Duodenal mucosa (tissue), 2 donors: ENCODE results near the gene CARD9.

Source experiments
- H3K27ac ChIP-seq: one replicate; pipeline ENCODE4 v1.7.0; 2013; ENCODE audit warnings: low read depth, low read length
- H3K27me3 ChIP-seq, 2 donors: one replicate each; pipeline ENCODE4 v1.7.0; 2013; ENCODE audit warnings: low read length in 2 of 2, control low read depth in 1 of 2; ENCODE audit not compliant: insufficient read depth in 2 of 2, control insufficient read depth in 1 of 2
- H3K36me3 ChIP-seq, 2 donors: one replicate each; pipeline ENCODE4 v1.7.0; 2013; ENCODE audit warnings: low read length in 2 of 2, control low read depth in 1 of 2; ENCODE audit not compliant: insufficient read depth in 2 of 2, control insufficient read depth in 1 of 2
- H3K4me1 ChIP-seq, 2 donors: one replicate each; pipeline ENCODE4 v1.7.0; 2013; ENCODE audit warnings: low read length in 2 of 2, control low read depth in 1 of 2; ENCODE audit not compliant: insufficient read depth in 2 of 2, control insufficient read depth in 1 of 2
- H3K4me3 ChIP-seq, 2 donors: one replicate each; pipeline ENCODE4 v1.7.0; 2013; ENCODE audit warnings: low read length in 2 of 2, low read depth in 1 of 2
- H3K9ac ChIP-seq, 2 donors: one replicate each; pipeline ENCODE4 v1.7.0; 2013; ENCODE audit warnings: low read length in 2 of 2, low read depth in 1 of 2
- H3K9me3 ChIP-seq, 2 donors: one replicate each; pipeline ENCODE4 v1.7.0; 2013; ENCODE audit warnings: low read length in 2 of 2, control low read depth in 1 of 2; ENCODE audit not compliant: control insufficient read depth in 1 of 2

CARD9 gene

DNA sequence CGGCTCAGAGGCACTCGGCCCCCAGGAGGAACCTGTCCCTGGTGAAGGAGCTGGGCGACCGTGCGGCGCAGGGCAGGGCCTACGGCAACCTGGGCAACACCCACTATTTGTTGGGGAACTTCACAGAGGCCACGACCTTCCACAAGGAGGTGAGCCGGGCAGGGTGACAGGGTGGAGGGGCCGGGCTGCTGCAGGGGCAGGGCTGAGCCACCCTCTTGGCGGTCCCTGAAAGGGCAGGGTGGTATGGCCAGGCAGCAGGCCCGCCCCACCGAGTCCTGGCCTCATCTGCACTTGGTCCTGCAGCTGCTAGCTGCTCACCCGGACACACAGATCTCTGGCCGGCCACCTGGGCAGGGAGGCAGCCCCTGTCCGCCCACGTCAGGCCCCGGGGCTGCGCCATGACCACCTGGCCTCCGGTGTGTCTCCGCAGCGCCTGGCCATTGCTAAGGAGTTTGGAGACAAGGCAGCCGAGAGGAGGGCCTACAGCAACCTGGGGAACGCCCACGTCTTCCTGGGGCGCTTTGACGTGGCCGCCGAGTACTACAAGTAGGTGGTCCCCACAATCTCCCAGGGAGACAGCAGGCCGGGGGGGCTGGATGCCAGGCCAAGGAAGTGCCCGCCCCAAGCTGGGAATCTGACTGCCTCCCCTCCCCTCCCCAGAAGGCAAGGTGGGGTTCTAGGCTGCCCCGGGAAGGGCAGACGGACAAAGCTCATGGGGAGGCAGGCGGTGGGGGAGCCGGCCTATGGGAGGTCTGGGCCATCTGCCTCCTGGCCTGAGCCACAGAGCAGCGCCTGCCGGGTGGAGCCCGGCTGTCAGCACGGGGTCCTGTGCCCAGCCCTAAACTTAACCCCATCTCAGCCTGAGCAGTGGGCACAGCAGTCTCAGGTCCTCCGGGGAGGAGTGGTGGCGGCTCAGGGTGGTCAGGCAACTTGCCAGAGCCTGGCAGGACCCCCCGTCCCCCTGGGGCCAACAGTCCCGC lies 35.8 kb downstream of the CARD9 start:
- no peak overlapping the region for H3K4me3 ChIP-seq
- H3K4me1 ChIP-seq, result peaks cover 0 to 2% of the 10 kb centered on the region in 2 donors
- no peaks in the 10 kb centered on the region for H3K9me3 ChIP-seq
- no peak overlapping the region for H3K9ac ChIP-seq
- no peaks in the 10 kb centered on the region for H3K27me3 ChIP-seq
- H3K36me3 ChIP-seq, result no peaks in the 10 kb centered on the region
- H3K27ac ChIP-seq, result no peak overlapping the region

DNA sequence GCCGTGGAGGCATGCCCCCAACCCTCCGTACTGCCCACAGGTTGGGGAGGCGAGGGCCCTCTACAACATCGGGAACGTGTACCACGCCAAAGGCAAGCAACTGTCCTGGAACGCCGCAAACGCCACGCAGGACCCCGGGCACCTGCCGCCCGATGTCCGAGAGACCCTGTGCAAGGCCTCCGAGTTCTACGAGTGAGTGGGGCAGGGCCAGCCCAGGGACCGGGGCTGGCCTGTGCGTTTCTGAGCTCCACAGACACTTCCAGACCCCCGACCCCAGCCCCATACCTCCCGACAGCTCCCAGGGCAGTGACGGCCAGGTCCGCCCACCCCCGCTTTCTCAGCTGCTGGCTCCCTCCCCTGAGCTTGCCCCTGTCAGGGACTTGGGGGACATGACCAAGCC lies 36.6 kb downstream of the CARD9 start:
- Histone ChIP-seq H3K9me3 (no peaks in the 10 kb centered on the region), H3K4me3 (no peak overlapping the region), H3K27ac (no peak overlapping the region), H3K36me3 (no peaks in the 10 kb centered on the region), H3K9ac (no peak overlapping the region), H3K4me1 (no peaks in the 10 kb centered on the region), H3K27me3 (no peaks in the 10 kb centered on the region)

DNA sequence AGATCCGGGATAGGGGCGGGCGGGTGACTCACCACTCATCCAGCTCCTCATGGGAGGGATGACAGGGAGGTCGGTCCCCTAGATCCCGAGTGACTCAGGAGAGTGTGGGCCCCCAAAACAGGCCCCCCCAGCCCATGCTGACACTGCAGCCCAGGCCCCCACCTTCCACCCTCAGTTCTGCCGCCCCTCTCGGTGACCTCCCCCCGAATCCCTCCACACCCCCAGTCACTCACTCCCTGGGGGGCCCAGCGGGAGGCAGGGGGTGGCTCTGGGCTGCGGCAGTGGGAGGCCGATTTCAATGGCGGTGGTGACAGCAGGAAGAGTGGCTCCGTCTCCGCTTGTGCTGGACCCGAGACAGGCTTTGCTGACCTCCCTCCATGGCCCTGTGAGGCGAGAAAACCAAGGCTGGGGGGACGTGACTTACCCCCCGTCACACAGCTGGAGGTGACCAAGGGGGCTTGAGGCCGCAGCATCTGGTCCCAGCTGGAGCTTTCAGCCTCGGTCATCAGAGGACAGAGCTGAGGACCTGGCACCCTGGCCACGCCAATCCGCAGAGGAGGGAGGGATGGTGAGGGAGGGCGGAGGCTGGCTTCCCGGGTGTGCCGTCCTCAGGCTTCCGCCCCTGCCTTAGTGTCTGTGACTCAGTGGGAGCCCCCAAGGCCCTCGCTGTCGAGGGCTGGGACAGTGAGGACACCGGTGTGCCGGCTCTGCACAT lies 37.2 kb downstream of the CARD9 start:
- H3K9me3 ChIP-seq, result no peaks in the 10 kb centered on the region
- no peak overlapping the region for H3K9ac ChIP-seq
- H3K4me1 ChIP-seq, result no peaks in the 10 kb centered on the region
- peak overlapping the region; percentile 42 for H3K27ac ChIP-seq
- H3K36me3 ChIP-seq, result no peaks in the 10 kb centered on the region
- no peak overlapping the region for H3K4me3 ChIP-seq
- no peaks in the 10 kb centered on the region for H3K27me3 ChIP-seq

DNA sequence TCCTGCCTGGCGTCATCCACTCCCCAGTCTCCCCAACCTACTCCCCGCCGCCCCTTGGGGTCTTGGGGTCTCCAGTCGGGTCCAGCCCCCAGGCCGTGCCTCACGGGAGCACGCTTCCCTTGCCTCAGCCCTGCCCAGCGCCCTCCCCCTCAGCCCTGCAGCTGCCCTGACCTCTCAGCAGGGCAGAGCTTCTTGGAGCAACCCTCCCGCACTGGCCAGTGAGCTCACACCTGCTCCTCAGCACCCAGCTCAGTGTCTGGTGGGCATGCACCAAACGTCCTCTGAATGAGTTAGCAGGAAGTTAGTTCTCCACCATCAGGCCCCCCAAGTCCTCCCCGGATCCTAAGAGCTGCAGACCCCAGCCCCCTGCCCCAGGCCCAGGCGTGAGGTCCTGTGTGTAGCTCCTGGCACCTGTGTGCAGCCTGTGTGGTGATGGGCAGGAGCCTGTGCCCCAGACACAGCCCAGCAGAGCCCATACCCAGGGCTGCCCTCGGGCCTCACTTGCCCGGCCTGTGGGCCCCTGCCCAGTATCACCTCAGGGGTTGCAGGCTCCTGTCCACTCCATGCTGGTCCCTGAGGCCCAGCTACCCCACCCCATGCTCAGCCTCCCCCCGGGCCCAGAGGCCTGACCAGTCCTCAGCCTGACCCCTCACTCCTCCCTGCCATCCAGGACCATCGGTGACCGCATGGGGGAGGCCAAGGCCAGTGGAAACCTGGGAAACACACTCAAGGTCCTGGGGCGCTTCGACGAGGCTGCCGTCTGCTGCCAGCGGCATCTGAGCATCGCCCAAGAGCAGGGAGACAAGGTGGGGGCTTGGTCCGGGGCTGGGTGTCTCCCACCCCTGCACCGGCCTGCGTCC lies 37.9 kb downstream of the CARD9 start:
- Histone ChIP-seq H3K36me3 (no peaks in the 10 kb centered on the region), H3K27ac (no peak overlapping the region)

DNA sequence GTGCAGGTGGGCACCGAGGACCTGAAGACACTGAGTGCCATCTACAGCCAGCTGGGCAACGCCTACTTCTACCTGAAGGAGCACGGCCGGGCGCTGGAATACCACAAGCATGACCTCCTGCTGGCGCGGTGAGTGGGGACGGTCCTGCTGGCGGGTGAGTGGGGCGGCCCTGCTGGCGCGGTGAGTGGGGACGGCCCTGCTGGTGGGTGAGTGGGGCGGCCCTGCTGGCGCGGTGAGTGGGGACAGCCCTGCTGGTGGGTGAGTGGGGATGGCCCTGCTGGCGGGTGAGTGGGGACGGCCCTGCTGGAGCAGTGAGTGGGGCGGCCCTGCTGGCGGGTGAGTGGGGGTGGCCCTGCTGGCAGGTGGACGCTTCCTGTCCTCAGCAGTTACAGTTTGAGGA lies 38.9 kb downstream of the CARD9 start:
- H3K9me3 ChIP-seq, result no peaks in the 10 kb centered on the region
- H3K4me1 ChIP-seq, result no peaks in the 10 kb centered on the region
- no peak overlapping the region for H3K4me3 ChIP-seq
- H3K27ac ChIP-seq, result no peak overlapping the region
- H3K9ac ChIP-seq, result no peak overlapping the region
- no peaks in the 10 kb centered on the region for H3K36me3 ChIP-seq
- H3K27me3 ChIP-seq, result no peaks in the 10 kb centered on the region

More for the DNA sequence above, 37.9 kb downstream of the CARD9 start:
- Histone ChIP-seq H3K4me1 (no peaks in the 10 kb centered on the region), H3K27me3 (no peaks in the 10 kb centered on the region), H3K9ac (no peak overlapping the region), H3K4me3 (no peak overlapping the region), H3K9me3 (no peaks in the 10 kb centered on the region)

DNA sequence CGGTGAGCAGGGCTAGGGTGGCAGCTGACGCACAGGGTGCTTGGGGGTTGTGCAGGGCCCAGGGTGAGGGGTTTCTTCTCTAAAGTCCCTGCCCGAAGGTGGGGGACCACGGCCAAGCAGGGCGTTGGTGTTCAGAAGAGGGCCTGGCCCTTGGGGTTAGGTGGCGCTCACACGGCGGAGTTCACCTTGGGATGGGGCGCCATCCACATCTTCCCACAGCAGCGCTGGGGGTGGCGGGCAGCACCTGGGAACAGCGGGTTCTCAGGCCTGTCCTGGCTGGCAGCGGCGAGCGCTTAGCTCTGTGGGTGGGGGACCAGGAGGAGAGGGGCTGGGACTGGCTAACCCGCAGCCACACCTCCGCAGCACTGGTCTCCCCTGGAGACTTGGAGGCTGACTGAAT lies 40.0 kb downstream of the CARD9 start:
- peaks cover 0 to 7% of the 10 kb centered on the region in 2 donors for H3K4me1 ChIP-seq
- H3K27ac ChIP-seq, result no peak overlapping the region
- no peaks in the 10 kb centered on the region for H3K36me3 ChIP-seq
- no peak overlapping the region for H3K9ac ChIP-seq
- no peaks in the 10 kb centered on the region for H3K9me3 ChIP-seq
- H3K27me3 ChIP-seq, result no peaks in the 10 kb centered on the region
- no peak overlapping the region for H3K4me3 ChIP-seq

DNA sequence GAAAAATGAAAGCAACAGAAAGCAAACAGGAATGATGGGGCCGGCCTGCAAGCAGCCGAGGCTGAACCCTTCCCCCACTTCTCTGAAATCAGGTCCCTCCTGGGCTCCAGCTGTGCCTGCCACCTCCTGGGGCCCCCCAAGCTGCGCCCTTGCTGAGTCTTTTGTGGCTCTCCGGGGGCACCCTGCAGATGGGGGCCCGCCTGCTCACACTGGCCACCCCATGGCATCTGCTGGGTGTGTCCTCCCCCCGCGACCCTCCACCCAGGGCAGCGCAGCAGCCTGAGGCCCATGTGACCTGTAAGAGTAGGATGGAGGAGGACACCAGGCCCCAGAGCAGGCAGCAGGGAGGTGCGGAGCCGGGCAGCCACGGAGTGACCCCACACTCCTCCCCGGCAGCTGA lies 40.4 kb downstream of the CARD9 start:
- peaks cover 0 to 9% of the 10 kb centered on the region in 2 donors for H3K4me1 ChIP-seq
- H3K27ac ChIP-seq, result no peak overlapping the region
- H3K9me3 ChIP-seq, result no peaks in the 10 kb centered on the region
- no peak overlapping the region for H3K9ac ChIP-seq
- H3K36me3 ChIP-seq, result no peaks in the 10 kb centered on the region
- peaks cover 0 to 2% of the 10 kb centered on the region in 2 donors for H3K27me3 ChIP-seq
- H3K4me3 ChIP-seq, result no peak overlapping the region

DNA sequence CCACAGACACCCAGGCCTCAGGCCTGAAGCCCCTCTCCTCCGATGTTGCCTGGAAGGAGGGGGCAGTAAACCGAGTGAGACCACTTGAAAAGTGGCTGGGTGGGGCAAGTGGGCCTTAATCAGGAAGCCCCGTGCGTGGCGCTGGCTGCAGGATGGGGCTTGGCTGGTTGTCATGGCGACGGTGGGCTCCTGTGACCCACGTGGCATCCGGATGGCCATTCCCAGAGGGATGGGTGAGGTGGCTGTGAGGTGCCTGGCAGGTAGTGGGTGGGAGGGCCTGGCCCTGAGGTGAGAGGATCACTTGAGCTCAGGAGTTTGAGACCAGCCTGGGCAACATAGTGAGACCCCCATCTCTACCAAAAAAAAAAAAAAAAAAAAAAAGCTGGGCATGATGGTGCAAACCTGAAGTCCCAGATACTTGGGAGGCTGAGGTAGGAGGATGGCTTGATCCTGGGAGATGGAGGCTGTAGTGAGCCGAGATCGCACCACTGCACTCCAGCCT lies 40.9 kb downstream of the CARD9 start:
- no peak overlapping the region for H3K27ac ChIP-seq
- no peak overlapping the region for H3K9ac ChIP-seq
- H3K36me3 ChIP-seq, result no peaks in the 10 kb centered on the region
- H3K9me3 ChIP-seq, result no peaks in the 10 kb centered on the region
- peaks cover 0 to 4% of the 10 kb centered on the region in 2 donors for H3K27me3 ChIP-seq
- H3K4me1 ChIP-seq, result peaks cover 0 to 11% of the 10 kb centered on the region in 2 donors
- no peak overlapping the region for H3K4me3 ChIP-seq

DNA sequence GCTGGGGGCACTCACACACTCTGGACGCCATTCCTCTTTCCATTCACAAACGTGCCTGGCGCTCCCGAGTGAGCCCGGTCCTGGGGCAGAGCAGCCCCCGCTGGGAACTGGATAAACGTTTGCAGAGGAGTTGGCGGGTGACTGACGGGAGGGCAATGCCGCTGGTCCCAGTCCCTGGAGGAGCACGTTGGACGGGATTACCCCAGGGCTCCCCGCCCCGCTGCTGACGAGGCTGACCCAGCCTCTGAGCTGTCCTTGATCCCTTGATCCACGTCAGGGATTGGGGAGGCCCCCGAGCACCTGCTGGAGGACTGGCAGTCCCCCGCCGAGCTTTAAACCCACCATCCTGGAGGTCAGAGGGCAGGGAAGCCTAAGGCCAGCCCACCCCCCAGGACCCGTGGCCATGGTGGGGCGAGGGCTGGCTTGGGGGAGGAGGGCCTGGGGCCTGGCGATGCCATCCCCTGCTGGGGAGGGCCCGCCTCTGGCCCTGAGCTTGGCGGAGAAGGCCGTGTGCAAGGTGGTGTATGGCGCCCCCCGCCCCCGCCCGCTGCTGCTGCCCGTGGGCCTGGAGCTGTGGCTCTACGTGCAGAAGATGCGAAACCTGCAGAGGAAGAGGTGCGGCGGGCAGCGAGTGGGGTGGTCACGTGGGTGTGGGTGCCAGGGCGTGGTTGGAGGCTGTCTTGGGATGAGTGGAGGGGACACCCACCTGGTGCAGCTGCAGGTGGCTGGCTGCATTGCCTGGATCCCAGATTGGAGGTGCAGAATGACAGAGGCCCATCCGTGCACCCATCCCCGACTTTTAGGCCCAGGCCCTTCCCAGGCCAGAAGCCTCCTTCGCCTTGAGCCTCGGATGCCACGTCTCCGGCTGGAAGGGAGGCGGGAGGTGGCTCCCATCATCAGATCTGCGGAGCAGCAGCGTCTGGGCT lies 41.6 kb downstream of the CARD9 start:
- Histone ChIP-seq H3K9ac (no peak overlapping the region), H3K36me3 (no peaks in the 10 kb centered on the region), H3K27ac (no peak overlapping the region), H3K4me1 (peaks cover 0 to 13% of the 10 kb centered on the region in 2 donors), H3K27me3 (peaks cover 0 to 4% of the 10 kb centered on the region in 2 donors), H3K9me3 (no peaks in the 10 kb centered on the region), H3K4me3 (no peak overlapping the region)
